K562 (cell line): ENCODE data around the gene SEMA5A. TPM values are rescaled to one million over a fixed set of nuclear protein-coding genes. Genes with fewer than 3 reads are reported as not detected.
A peak's percentile ranks its signal among the peaks of the same experiment; 100 is the strongest.

ENCODE experiments used
- ATAC-seq: fragments of 200-7000 bp; cut with Tn5 transposase; 3 replicates; pipeline ENCODE4 v1.9.1; 2020; ENCODE audit warnings: moderate library complexity
- BruUV-seq: library from RNA; stranded (reverse); fragments of 400-500 nt; replicated peaks from 2 replicates; lab custom pipeline; 2021; lab: Mats Ljungman, UMichigan
- CTCF ChIA-PET: fragments of 300-600 bp; formaldehyde crosslinking; extraction: SDS; loops from one replicate; lab custom pipeline; 2021; ENCODE audit warnings: low intra/inter-chr PET ratio; lab: Yijun Ruan, JAX
- POLR2A ChIA-PET: fragments of 300-600, 350-650 bp; sonication (Branson Sonifier 250); formaldehyde crosslinking; extraction: SDS; loops from one replicate; lab custom pipeline; 2021; ENCODE audit warnings: antibody characterized with exemption, inconsistent platforms; lab: Yijun Ruan, JAX
- DNase-seq, 4 experiments: peaks; one replicate each; pipeline versions ENCODE4 v3.0.0 to v3.0.0-alpha.2; 2011 to 2018; ENCODE audit warnings: low spot score in 3 of 4, mixed read lengths in 3 of 4; ENCODE audit errors: extremely low read depth in 1 of 4
- FAIRE-seq: peaks from 2 replicates; lab custom pipeline; 2011; peaks lifted over from hg19 to GRCh38; lab: Jason Lieb, UNC
- H2AFZ ChIP-seq: 2 replicates; pipeline ENCODE4 v1.6.0; 2011; ENCODE audit warnings: low read depth, low read length, control low read depth, inconsistent platforms
- H3K27ac ChIP-seq: fragments of 200-600 bp; 3 replicates; pipeline ENCODE4 v1.8.0; 2011; ENCODE audit warnings: low read depth, mild to moderate bottlenecking, control low read depth, inconsistent platforms, low read length, moderate library complexity, mixed read lengths; ENCODE audit errors: extremely low read depth
- H3K27me3 ChIP-seq, 2 experiments: fragments of 300-600 bp in 1 of 2; 2 replicates in 1 of 2; 3 replicates in 1 of 2; pipeline versions ENCODE4 v1.6.0 to v1.8.0; 2011; ENCODE audit warnings: inconsistent platforms in 2 of 2, low read length in 2 of 2, mild to moderate bottlenecking in 1 of 2, mixed read lengths in 1 of 2, moderate library complexity in 1 of 2; ENCODE audit not compliant: control insufficient read depth in 2 of 2, insufficient read depth in 2 of 2
- H3K36me3 ChIP-seq: fragments of 300-600 bp; 3 replicates; pipeline ENCODE4 v1.8.0; 2011; ENCODE audit warnings: mild to moderate bottlenecking, low read length, inconsistent platforms; ENCODE audit not compliant: control insufficient read depth, insufficient read depth
- H3K4me1 ChIP-seq, 2 experiments: fragments of 200-600 bp in 1 of 2; replicated peaks in 1 of 2; 2 replicates in 1 of 2; 3 replicates in 1 of 2; pipeline versions ENCODE4 v1.5.1 to v1.8.0; 2011; ENCODE audit warnings: inconsistent platforms in 2 of 2, low read length in 2 of 2, mild to moderate bottlenecking in 1 of 2, mixed read lengths in 1 of 2, moderate library complexity in 1 of 2; ENCODE audit not compliant: control insufficient read depth in 2 of 2, insufficient read depth in 2 of 2
- H3K4me2 ChIP-seq: 2 replicates; pipeline ENCODE4 v1.6.1; 2011; ENCODE audit warnings: low read length, control low read depth, inconsistent platforms, mixed read lengths; ENCODE audit not compliant: insufficient read depth
- H3K4me3 ChIP-seq: fragments of 200-600 bp; sonication (generic), shearing (Covaris generic); 2 replicates; pipeline ENCODE4 v1.5.1; 2016; ENCODE audit warnings: control low read depth, inconsistent platforms
- H3K79me2 ChIP-seq: fragments of 200-600 bp; 3 replicates; pipeline ENCODE4 v1.8.0; 2011; ENCODE audit warnings: low read length, inconsistent platforms; ENCODE audit not compliant: control insufficient read depth, insufficient read depth
- H3K9ac ChIP-seq, 2 experiments: 2 replicates each; pipeline versions ENCODE4 v1.6.0 to v1.6.1; 2011; ENCODE audit warnings: low read depth in 2 of 2, low read length in 2 of 2, control low read depth in 1 of 2, inconsistent platforms in 1 of 2, mild to moderate bottlenecking in 1 of 2, mixed read lengths in 1 of 2; ENCODE audit not compliant: insufficient read depth in 1 of 2
- H3K9me1 ChIP-seq: one replicate; pipeline ENCODE4 v1.6.0; 2011; ENCODE audit warnings: inconsistent platforms, mild to moderate bottlenecking, low read length, moderate library complexity; ENCODE audit not compliant: control insufficient read depth, insufficient read depth
- H3K9me3 ChIP-seq: replicated peaks from 2 replicates; pipeline ENCODE4 v1.5.1; 2011; ENCODE audit warnings: low read depth, low read length, inconsistent platforms; ENCODE audit not compliant: control insufficient read depth, insufficient read depth
- H4K20me1 ChIP-seq: replicated peaks from 2 replicates; pipeline ENCODE4 v1.6.1; 2011; ENCODE audit warnings: low read length, inconsistent platforms, mixed read lengths; ENCODE audit not compliant: control insufficient read depth, insufficient read depth
- CEBPB ChIP-seq: fragments of 450-650 bp; IDR thresholded peaks from 2 replicates; pipeline ENCODE4 v1.6.1; 2016; ENCODE audit warnings: missing genetic modification characterization, missing compliant biosample characterization
- CEBPG ChIP-seq, 3 experiments: fragments of 200-800 bp in 1 of 3; sonication (Bioruptor generic) in 1 of 3; sonication (generic) in 1 of 3; formaldehyde crosslinking in 1 of 3; IDR thresholded peaks in 2 of 3; conservative IDR thresholded peaks in 1 of 3; 2 replicates each; pipeline versions ENCODE4 v1.6.1 to v1.8.0; 2016 to 2022; ENCODE audit warnings: missing compliant biosample characterization in 2 of 3, missing genetic modification characterization in 2 of 3, mild to moderate bottlenecking in 1 of 3, missing genetic modification reagents in 1 of 3
- CTBP1 ChIP-seq: fragments of 450-650 bp; IDR thresholded peaks from 2 replicates; pipeline ENCODE4 v1.6.1; 2016; ENCODE audit warnings: borderline replicate concordance
- EGR1 ChIP-seq: fragments of 450-650 bp; conservative IDR thresholded peaks from 2 replicates; pipeline ENCODE4 v1.6.1; 2017; ENCODE audit warnings: mild to moderate bottlenecking
- ETV1 ChIP-seq: fragments of 450-650 bp; conservative IDR thresholded peaks from 2 replicates; pipeline ENCODE4 v1.6.1; 2016; ENCODE audit warnings: missing genetic modification characterization, control low read depth, low read depth, missing compliant biosample characterization
- MCM5 ChIP-seq: fragments of 450-650 bp; IDR thresholded peaks from 2 replicates; pipeline ENCODE4 v1.6.1; 2016; ENCODE audit warnings: low read depth
- RBM39 ChIP-seq: fragments of 200-400 bp; formaldehyde crosslinking; optimal IDR thresholded peaks from 2 replicates; pipeline ENCODE3; 2018; ENCODE audit warnings: low read depth, low read length
- SP2 ChIP-seq: IDR thresholded peaks from 2 replicates; pipeline ENCODE4 v1.6.1; 2011; ENCODE audit warnings: mild to moderate bottlenecking, low read depth, low read length, moderate library complexity; ENCODE audit not compliant: poor library complexity, severe bottlenecking; ENCODE audit errors: extremely low read depth
- ZFPM2 ChIP-seq: fragments of 250-450 bp; sonication (Bioruptor Pico); IDR thresholded peaks from 2 replicates; pipeline ENCODE4 v1.5.1; 2022; ENCODE audit warnings: mild to moderate bottlenecking
- ZNF316 ChIP-seq: fragments of 450-650 bp; IDR thresholded peaks from 2 replicates; pipeline ENCODE4 v1.6.1; 2016
- ZNF584 ChIP-seq: fragments of 200-800 bp; sonication (Bioruptor generic); IDR thresholded peaks from 2 replicates; pipeline ENCODE4 v1.6.1; 2016; ENCODE audit warnings: low read depth, mild to moderate bottlenecking, missing genetic modification characterization, missing compliant biosample characterization
- ZNF589 ChIP-seq: fragments of 200-800 bp; sonication (Bioruptor generic); IDR thresholded peaks from 2 replicates; pipeline ENCODE4 v1.6.1; 2016; ENCODE audit warnings: low read depth, missing genetic modification characterization, missing compliant biosample characterization
- WGBS: fragments of 100-300 bp; shearing (Covaris generic); methylation state at CpG from one replicate; pipeline ENCODE4 v1.1.6; 2016; ENCODE audit warnings: low coverage, mixed read lengths; ENCODE audit not compliant: insufficient coverage; ENCODE audit errors: missing lambda C conversion rate; 5-methylcytosine and 5-hydroxymethylcytosine counted together
- in situ Hi-C: fragments of 300-500 bp; cut with MboI; formaldehyde crosslinking; loops from 4 replicates; pipeline ENCODE4 v1.15.0; 2018; ENCODE audit warnings: inconsistent platforms, mixed read lengths
- intact Hi-C: fragments of 100-400 bp; cut with micrococcal nuclease; formaldehyde crosslinking; loops from 2 replicates; pipeline ENCODE4 v1.14.2; 2022
- polyA plus RNA-seq, 8 experiments: library from polyadenylated mRNA; depleted of rRNA in 4 of 8; stranded (reverse) in 5 of 8; unstranded in 3 of 8; fragments of >200 nt; fragmentation: Nextera tagmentation in 2 of 8; fragmentation: Illumina TruSeq in 1 of 8; extraction: Ambion mirVana in 2 of 8; extraction: Trizol in 1 of 8; gene quantifications; 2 replicates each; pipeline versions ENCODE4 v1.2.1 to v1.2.3, GENCODE V29; 2011 to 2014; ENCODE audit warnings: inconsistent platforms in 1 of 8, missing spikeins in 1 of 8
- total RNA-seq, 7 experiments: library from RNA; depleted of rRNA in 6 of 7; stranded (reverse); fragments of >200 nt in 6 of 7; fragmentation: Illumina TruSeq in 2 of 7; extraction: Trizol in 2 of 7; gene quantifications; 2 replicates each; pipeline versions ENCODE4 v1.2.1 to v1.2.3, GENCODE V29; 2011 to 2021; ENCODE audit warnings: low replicate concordance in 1 of 7
- TF ChIP-seq, protein P1 (sequence below): fragments of 250-450 bp; sonication (Bioruptor Pico); IDR thresholded peaks from 2 replicates; pipeline ENCODE4 v1.4.0; 2020; ENCODE audit warnings: mild to moderate bottlenecking, moderate library complexity, borderline replicate concordance

SEMA5A gene
- total and polyA plus RNA-seq, 9 of the 15 experiments (the other 6 are each of a cell fraction or from before 2014, with no cell fraction given): 0.02 TPM; not detected in 8

DNA sequence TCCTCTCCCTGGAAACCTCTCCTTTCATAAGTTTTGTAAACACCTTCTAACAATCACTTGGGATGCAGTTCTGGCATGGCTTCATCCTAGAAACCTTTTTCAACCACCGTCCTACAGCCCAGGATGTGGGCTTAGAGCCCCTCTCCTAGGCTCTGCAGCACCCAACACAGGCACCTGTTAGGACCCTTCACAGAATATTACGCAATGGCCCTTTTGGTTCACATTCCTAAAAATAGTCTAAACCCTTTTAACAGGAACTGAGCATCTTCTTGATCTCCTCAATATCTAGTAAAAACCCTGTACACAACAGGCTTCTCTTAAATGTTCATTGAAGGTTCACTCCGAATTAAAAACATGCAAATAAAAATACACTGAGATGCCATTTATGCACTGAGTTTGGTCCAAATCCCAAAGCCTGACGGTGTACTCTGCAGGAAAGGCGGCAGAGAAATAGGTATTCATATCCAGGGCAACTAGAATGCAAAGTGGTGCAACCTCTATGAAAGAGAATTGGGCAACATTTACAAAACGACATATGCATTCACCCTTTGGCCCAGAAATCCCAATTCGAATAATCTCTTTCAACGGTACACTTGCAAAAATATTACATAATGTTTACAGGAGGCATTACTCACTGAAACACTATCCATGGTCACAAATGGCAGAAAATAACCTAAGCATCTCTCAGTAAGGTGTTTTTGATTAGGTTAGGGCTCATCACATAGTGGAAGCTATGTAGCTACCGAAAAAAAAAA is 169.3 kb downstream of the SEMA5A start:
- DNase-seq (no peak), FAIRE-seq (no peak), ATAC-seq (no peak)
- ChIA-PET POLR2A (no interaction called here), CTCF (no interaction called here)
- intact Hi-C loops (no loop called here), in situ Hi-C loops (no loop called here)
- H3K4me3 ChIP-seq: no peak overlapping the region
- H3K9ac ChIP-seq: no peak overlapping the region
- no peak overlapping the region for H3K4me2 ChIP-seq
- H3K79me2 ChIP-seq: no peaks in the 10 kb centered on the region
- no peaks in the 10 kb centered on the region for H3K36me3 ChIP-seq
- no TSS peak for BruUV-seq
- 0% methylated on average over 9 of the region's 9 CpGs for WGBS
- H2AFZ ChIP-seq: no peak overlapping the region
- H3K4me1 ChIP-seq: no peaks in the 10 kb centered on the region
- no peaks in the 10 kb centered on the region for H3K9me1 ChIP-seq
- H3K9me3 ChIP-seq: peaks cover 2% of the 10 kb centered on the region; the same call in 1 of the 2 replicates
- no peak for TF ChIP-seq RBM39
- 0 out of 2 replicates have a peak, but pooled peaks have one; percentile 6 for TF ChIP-seq CEBPB
- no peak for TF ChIP-seq CEBPG (CRISPR knock-in tag; IDR thresholded peaks at IDR 0.05)
- TF ChIP-seq CEBPG (tag; conservative IDR thresholded peaks at IDR 0.05 in 1 of 2, IDR thresholded peaks at IDR 0.05 in 1 of 2): peak in 1 of 2 experiments; percentile 69; a peak in 2 of 4 replicates
- no peaks in the 10 kb centered on the region for H3K27me3 ChIP-seq
- no peak overlapping the region for H3K27ac ChIP-seq
- no peaks in the 10 kb centered on the region for H4K20me1 ChIP-seq

DNA sequence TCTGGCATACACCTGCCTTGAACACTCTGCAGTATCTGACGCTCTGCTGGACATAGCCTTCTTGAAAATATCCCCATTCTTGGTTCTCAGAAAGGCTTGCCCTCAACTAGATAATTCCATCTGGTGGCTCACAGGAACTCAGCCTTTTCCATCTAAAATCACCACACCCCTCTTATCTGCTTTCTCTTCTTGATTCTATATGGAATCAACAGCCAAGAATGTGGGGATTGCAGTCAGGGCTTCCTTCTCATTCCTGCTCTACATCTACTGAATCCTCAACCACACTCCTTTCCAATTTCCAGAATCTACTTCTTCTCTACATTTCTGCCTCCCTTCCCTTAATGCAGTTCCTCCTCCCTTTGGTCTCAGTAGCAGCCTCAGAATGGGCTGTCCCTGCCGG is 170.1 kb downstream of the SEMA5A start:
- BruUV-seq: no TSS peak
- no peak overlapping the region for H3K27ac ChIP-seq
- ChIA-PET POLR2A (no interaction called here), CTCF (no interaction called here)
- no peak overlapping the region for H3K4me2 ChIP-seq
- no peak for FAIRE-seq
- ATAC-seq: no peak
- H2AFZ ChIP-seq: no peak overlapping the region
- no peaks in the 10 kb centered on the region for H3K4me1 ChIP-seq
- H3K27me3 ChIP-seq: no peaks in the 10 kb centered on the region
- no peaks in the 10 kb centered on the region for H4K20me1 ChIP-seq
- DNase-seq: no peak
- in situ Hi-C loops: no loop called here
- WGBS: 0% methylated on average over 2 of the region's 2 CpGs
- H3K4me3 ChIP-seq: no peak overlapping the region
- H3K79me2 ChIP-seq: no peaks in the 10 kb centered on the region
- H3K9me1 ChIP-seq: no peaks in the 10 kb centered on the region
- H3K9ac ChIP-seq: no peak overlapping the region
- H3K36me3 ChIP-seq: no peaks in the 10 kb centered on the region
- intact Hi-C loops: no loop called here
- H3K9me3 ChIP-seq: 0 out of 2 replicates have a peak, but pooled peaks cover under 1% of the 10 kb centered on the region
- TF ChIP-seq ZFPM2 (CRISPR knock-in tag): no peak
- no peak for TF ChIP-seq CTBP1
- TF ChIP-seq MCM5: no peak
- TF ChIP-seq ZNF584 (CRISPR knock-in tag): no peak
- TF ChIP-seq, protein P1, sequence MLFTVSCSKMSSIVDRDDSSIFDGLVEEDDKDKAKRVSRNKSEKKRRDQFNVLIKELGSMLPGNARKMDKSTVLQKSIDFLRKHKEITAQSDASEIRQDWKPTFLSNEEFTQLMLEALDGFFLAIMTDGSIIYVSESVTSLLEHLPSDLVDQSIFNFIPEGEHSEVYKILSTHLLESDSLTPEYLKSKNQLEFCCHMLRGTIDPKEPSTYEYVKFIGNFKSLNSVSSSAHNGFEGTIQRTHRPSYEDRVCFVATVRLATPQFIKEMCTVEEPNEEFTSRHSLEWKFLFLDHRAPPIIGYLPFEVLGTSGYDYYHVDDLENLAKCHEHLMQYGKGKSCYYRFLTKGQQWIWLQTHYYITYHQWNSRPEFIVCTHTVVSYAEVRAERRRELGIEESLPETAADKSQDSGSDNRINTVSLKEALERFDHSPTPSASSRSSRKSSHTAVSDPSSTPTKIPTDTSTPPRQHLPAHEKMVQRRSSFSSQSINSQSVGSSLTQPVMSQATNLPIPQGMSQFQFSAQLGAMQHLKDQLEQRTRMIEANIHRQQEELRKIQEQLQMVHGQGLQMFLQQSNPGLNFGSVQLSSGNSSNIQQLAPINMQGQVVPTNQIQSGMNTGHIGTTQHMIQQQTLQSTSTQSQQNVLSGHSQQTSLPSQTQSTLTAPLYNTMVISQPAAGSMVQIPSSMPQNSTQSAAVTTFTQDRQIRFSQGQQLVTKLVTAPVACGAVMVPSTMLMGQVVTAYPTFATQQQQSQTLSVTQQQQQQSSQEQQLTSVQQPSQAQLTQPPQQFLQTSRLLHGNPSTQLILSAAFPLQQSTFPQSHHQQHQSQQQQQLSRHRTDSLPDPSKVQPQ (CRISPR knock-in tag): no peak
- no peak for TF ChIP-seq ETV1 (tag)
- no peak for TF ChIP-seq EGR1
- TF ChIP-seq ZNF589 (CRISPR knock-in tag): no peak
- TF ChIP-seq ZNF316: no peak
- TF ChIP-seq SP2: no peak
